Transverse colon (tissue), 4 donors: Measurements from ENCODE around the gene SULT1A2. TPM values are rescaled to one million over a fixed set of nuclear protein-coding genes. Genes with fewer than 3 reads are reported as not detected.
A peak's percentile ranks its signal among the peaks of the same experiment; 100 is the strongest.
"Not testable (repeated sequence)": the region's sequence is repeated elsewhere in the genome, so short reads cannot be mapped to it uniquely, and the experiment has no call there.

Experiments
- DNase-seq: peaks from one replicate; pipeline ENCODE4 v3.0.0-alpha.2; 2019
- H3K27ac ChIP-seq, 4 donors: fragments of 200-600 bp; sonication (generic); 2 replicates each; pipeline ENCODE4 v1.5.1; 2016 to 2018; ENCODE audit warnings: inconsistent platforms in 4 of 4
- H3K27me3 ChIP-seq: fragments of 200-600 bp; sonication (generic); 2 replicates; pipeline ENCODE4 v1.5.1; 2017; ENCODE audit warnings: inconsistent platforms
- H3K36me3 ChIP-seq, 4 donors: fragments of 200-600 bp; sonication (generic); 2 replicates each; pipeline ENCODE4 v1.5.1; 2017 to 2019; ENCODE audit warnings: inconsistent platforms in 4 of 4
- H3K4me1 ChIP-seq, 4 donors: fragments of 200-600 bp; sonication (generic); 2 replicates each; pipeline ENCODE4 v1.5.1; 2017 to 2020; ENCODE audit warnings: inconsistent platforms in 4 of 4
- H3K4me3 ChIP-seq, 4 donors: fragments of 200-600 bp; sonication (generic); 1 replicate in 1 of 4; 2 replicates in 3 of 4; pipeline versions ENCODE4 v1.5.1 to v1.6.1; 2017 to 2019; ENCODE audit warnings: inconsistent platforms in 4 of 4
- H3K9me3 ChIP-seq, 2 donors: fragments of 200-600 bp; sonication (generic); 2 replicates each; pipeline ENCODE4 v1.5.1; 2017 to 2019; ENCODE audit warnings: inconsistent platforms in 2 of 2
- CTCF ChIP-seq, 5 experiments: fragments of 200-600 bp in 3 of 5; fragments of 450-650 bp in 2 of 5; sonication (generic) in 3 of 5; IDR thresholded peaks; 1 replicate in 2 of 5; 2 replicates in 3 of 5; pipeline ENCODE4 v1.5.1; 2016 to 2017; ENCODE audit warnings: antibody characterized with exemption in 5 of 5, inconsistent platforms in 3 of 5, mild to moderate bottlenecking in 2 of 5, moderate library complexity in 1 of 5
- EP300 ChIP-seq: sonication (generic); formaldehyde crosslinking; IDR thresholded peaks from one replicate; pipeline ENCODE4 v1.6.1; 2017; ENCODE audit warnings: antibody characterized with exemption, low read depth
- POLR2A ChIP-seq: fragments of 450-650 bp; IDR thresholded peaks from one replicate; pipeline ENCODE4 v1.6.1; 2016; ENCODE audit warnings: antibody characterized with exemption, mild to moderate bottlenecking, moderate library complexity
- POLR2AphosphoS5 ChIP-seq, 3 donors: sonication (generic); formaldehyde crosslinking; IDR thresholded peaks; one replicate each; pipeline ENCODE4 v1.6.1; 2016; ENCODE audit warnings: antibody characterized with exemption in 3 of 3
- WGBS, 2 donors: methylation state at CpG; one replicate each; pipeline ENCODE4 v1.1.5; 2018; ENCODE audit warnings: low coverage in 1 of 2; 5-methylcytosine and 5-hydroxymethylcytosine counted together
- in situ Hi-C, 4 donors: fragments of 200-750 bp; cut with MboI; loops; one replicate each; pipeline versions ENCODE4 v1.15.0 to v1.15.1; 2017; ENCODE audit warnings: low sequenced_read_pairs in 3 of 4, low pct_ligation_motif_present in 1 of 4, low pct_unique_long_range_greater_than_20kb in 1 of 4
- intact Hi-C: fragments of 100-400 bp; cut with DNase I; formaldehyde crosslinking; loops from one replicate; pipeline ENCODE4 v1.15.1; 2023; ENCODE audit warnings: low total_unique reads
- total RNA-seq, 4 donors: library from RNA; depleted of rRNA; stranded (reverse); fragments of >200 nt; gene quantifications; one replicate each; pipeline ENCODE4 v1.1.0, GENCODE V29; 2016

The SULT1A2 gene
- total RNA-seq, 4 donors from 2014 or later = 5.0 to 51.1 (median 38.3) TPM

GRCh38 chr16:28610595-28611191 is 13.8 kb upstream of the SULT1A2 start:
- H3K36me3 ChIP-seq = no peaks in the 10 kb centered on the region
- H3K4me3 ChIP-seq = peak overlapping the region in 1 of 4 donors; percentile 40
- intact Hi-C loops (no loop called here), in situ Hi-C loops (no loop called here)
- 31 to 66% methylated on average over 2 to 10 of the region's 10 CpGs for WGBS, 2 donors
- DNase-seq = peak; percentile 45
- TF ChIP-seq EP300 = no peak
- no peak for TF ChIP-seq CTCF (IDR thresholded peaks at IDR 0.05)
- TF ChIP-seq POLR2A = no peak
- TF ChIP-seq POLR2AphosphoS5 (IDR thresholded peaks at IDR 0.05) = no peak
- H3K4me1 ChIP-seq = peaks cover 12 to 30% (median 21%) of the 10 kb centered on the region in 4 donors
- H3K9me3 ChIP-seq = no peaks in the 10 kb centered on the region
- H3K27me3 ChIP-seq = no peaks in the 10 kb centered on the region
- H3K27ac ChIP-seq = peak overlapping the region; percentile 74 to 84 (median 78)

DNA sequence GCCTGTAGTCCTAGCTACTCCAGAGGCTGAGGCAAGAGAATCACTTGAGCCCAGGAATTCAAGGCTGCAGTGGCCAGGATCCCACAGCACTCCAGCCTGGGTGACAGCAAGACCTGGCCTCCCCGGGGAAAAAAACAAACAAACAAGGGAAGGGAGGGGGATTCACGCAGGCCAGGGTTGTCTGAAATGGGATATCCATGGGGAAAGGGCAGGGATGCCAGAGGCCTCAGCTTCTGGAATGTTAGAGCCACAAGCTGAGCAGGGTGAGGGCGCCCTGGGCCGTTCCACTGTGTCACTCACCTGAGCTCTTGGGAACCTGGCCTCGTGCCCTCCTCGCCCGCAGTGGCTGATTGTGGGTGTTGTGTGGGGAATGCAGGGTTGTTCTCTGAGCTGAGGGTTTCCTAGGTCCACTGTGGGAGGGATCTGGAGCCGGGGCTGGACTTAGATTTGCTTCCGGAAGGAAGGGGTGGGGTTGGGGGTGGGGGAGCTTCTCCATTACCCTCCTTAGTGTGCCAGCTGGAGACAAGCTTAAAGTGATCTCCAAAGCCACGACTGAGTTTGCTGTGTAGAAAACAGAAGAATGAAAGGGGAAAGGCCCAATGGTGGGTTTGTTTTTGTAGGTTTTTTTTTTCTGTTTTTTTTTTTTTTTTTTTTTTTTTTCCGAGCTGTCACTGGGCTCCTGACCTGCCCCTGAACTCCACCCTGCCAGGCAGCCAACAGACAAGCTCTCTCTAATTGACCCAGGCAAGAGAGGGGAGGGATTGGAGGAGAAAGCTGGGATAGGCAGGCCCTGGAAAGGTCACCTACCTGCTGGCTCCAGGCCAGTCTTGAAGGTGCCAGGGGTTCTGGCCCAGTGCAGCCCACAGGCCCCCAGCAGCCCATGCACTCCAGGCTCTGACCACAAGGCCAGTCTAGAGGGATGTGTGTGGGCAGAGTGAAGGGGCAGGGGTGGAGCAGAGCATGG is 13.1 kb upstream of the SULT1A2 start, which contains the start of gene SULT1A1:
Gene SULT1A1 (minus strand): TSS at position 414 of the 964 bp plus-strand sequence. CDS start 1,189 bp downstream, outside the sequence.
- Histone ChIP-seq H3K9me3 (no peaks in the 10 kb centered on the region), H3K4me1 (peaks cover 12 to 30% (median 21%) of the 10 kb centered on the region in 4 donors), H3K36me3 (no peaks in the 10 kb centered on the region), H3K27me3 (no peaks in the 10 kb centered on the region), H3K27ac (peak within 1 kb of the TSS; percentile 74 to 84 (median 78)), H3K4me3 (peak within 1 kb of the TSS; percentile 0 to 40 (median 28))
- DNase-seq = peak; percentile 96
- intact Hi-C loops (no loop called here), in situ Hi-C loops (no loop called here)
- TF ChIP-seq EP300 = no peak
- TF ChIP-seq POLR2AphosphoS5 (IDR thresholded peaks at IDR 0.05) = peak in 2 of 3 donors; percentile 68 to 71
- TF ChIP-seq CTCF (IDR thresholded peaks at IDR 0.05) = no peak
- TF ChIP-seq POLR2A = peak; percentile 71
- WGBS, 2 donors = 11 to 34% methylated on average over 3 to 11 of the region's 11 CpGs

DNA sequence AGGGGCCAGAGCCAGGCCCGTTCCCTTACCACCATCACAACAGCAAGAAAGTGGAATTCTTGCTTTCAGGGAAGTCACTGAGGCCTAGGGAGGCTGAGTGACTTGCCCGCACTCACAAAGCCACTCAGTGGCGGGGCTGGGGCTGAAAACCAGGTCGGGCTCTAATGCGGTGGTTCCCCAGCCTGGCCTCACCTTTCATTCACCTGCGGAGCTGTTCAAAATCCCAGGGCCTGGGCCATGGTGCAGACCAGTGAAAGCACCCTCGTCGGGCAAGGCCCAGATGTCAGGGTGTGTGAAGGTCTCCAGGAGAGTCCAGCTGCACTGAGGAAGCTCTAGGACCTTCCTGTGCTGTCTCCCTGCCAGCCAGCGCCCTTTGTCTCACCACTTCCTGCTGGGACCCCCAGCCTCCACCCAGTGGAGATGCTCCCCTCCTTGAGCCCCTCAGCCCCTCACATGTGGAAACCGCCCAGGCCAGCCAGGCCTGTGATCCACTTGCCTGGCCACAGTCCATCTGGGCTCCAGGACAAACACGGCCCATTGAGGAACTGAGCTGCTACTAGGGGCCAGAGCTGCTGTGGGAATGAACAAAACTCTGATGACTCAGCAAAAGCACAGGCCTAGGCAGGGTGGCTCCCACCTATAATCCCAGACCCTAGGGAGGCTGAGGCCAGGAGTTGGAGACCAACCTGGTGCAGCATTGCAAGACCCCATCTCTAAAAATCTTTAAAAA is 12.2 kb upstream of the SULT1A2 start:
- WGBS, 2 donors = 79% methylated on average over 11 of the region's 11 CpGs; no CpG with 5 or more reads in 1 of the 2 donors
- H3K9me3 ChIP-seq, in situ Hi-C loops, intact Hi-C loops, H3K27me3 ChIP-seq, H3K36me3 ChIP-seq: not testable (repeated sequence)
- Histone ChIP-seq H3K4me1 (peaks cover 12 to 30% (median 21%) of the 10 kb centered on the region in 4 donors), H3K4me3 (peak overlapping the region; percentile 0 to 40 (median 28)), H3K27ac (peak overlapping the region; percentile 74 to 84 (median 78))
- DNase-seq = peak; percentile 39

DNA sequence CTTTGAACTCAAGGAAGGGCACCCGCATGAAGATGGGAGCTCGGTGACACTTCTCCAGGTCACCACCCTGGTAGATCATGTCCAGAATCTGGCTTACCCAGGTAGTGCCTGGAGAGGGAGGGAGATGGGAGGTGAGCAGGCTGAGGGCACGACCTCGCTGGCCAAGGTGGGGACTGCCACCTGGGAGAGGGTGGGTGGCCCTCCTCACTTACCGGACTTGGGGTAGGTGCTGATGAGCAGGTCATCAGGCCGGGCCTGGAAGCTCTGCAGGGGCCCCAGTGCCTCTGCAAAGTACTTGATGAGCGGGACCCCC is 11.6 kb upstream of the SULT1A2 start:
- H3K27ac ChIP-seq, H3K9me3 ChIP-seq, H3K4me3 ChIP-seq, H3K36me3 ChIP-seq, H3K27me3 ChIP-seq, in situ Hi-C loops, DNase-seq, intact Hi-C loops: not testable (repeated sequence)
- peaks cover 12 to 30% (median 21%) of the 10 kb centered on the region in 4 donors for H3K4me1 ChIP-seq
- WGBS, 2 donors = 91% methylated on average over 7 of the region's 7 CpGs; no CpG with 5 or more reads in 1 of the 2 donors

DNA sequence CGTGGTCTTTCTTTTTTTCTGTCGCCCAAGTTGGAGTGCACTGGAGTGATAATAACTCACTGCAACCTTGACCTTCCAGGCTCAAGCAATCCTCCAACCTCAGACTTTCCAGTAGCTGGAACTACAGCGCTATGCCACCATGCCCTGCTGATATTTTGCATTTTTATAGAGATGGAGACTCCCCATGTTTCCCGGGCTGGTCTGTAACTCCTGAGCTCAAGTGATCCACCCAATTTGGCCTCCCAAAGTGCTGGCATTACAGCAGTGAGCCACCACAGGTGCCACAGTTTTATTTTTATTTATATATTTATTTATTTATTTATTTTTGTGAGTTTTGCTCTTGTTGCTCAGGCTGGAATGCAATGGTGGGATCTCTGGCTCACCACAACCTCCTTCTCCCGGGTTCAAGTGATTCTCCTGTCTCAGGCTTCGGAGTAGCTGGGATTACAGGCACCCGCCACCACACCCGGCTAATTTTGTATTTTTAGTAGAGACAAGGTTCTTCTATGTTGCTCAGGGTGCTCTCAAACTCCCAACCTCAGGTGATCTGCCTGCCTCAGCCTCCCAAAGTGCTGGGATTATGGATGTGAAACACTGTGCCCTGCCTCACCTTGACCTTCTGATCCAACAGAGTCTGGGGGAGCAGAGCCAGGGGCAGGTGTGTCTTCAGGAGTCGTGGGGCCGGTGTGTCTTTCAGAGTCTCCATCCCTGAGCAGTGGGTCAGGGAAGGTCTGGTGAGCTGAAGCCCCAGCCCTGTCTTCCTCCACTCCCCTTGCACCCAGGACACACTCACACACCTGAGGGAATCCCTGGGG is 11.0 kb upstream of the SULT1A2 start:
- H3K4me3 ChIP-seq, H3K9me3 ChIP-seq, in situ Hi-C loops, intact Hi-C loops, H3K27me3 ChIP-seq, H3K27ac ChIP-seq, H3K36me3 ChIP-seq: not testable (repeated sequence)
- 91 to 92% methylated on average over 4 to 10 of the region's 10 CpGs for WGBS, 2 donors
- peak; percentile 7 for DNase-seq
- peaks cover 12 to 30% (median 21%) of the 10 kb centered on the region in 4 donors for H3K4me1 ChIP-seq
